ENCODE data around the gene PCTP.

PCTP gene

GRCh38 chr17:55751720-55752250, 934 bp downstream of the PCTP start:
- FAIRE-seq, result no peak

GRCh38 chr17:55756689-55757088, 5.8 kb downstream of the PCTP start:
- DNase-seq (ENCODE audit: low spot score) (no peak), FAIRE-seq (no peak)

More at GRCh38 chr17:55751720-55752250, 934 bp downstream of the PCTP start:
- no peak for DNase-seq (ENCODE audit: low spot score)

- no peak for FAIRE-seq
Measured at GRCh38 chr17:55757659-55758058, 6.8 kb downstream of the PCTP start.

GRCh38 chr17:55758171-55758570, 7.3 kb downstream of the PCTP start:
- no peak for DNase-seq (ENCODE audit: low spot score)
- FAIRE-seq, result no peak

More at GRCh38 chr17:55757659-55758058, 6.8 kb downstream of the PCTP start:
- DNase-seq (ENCODE audit: low spot score), result no peak

GRCh38 chr17:55760643-55761355, 9.9 kb downstream of the PCTP start:
- DNase-seq (ENCODE audit: low spot score), result no peak
- FAIRE-seq, result no peak

GRCh38 chr17:55762086-55762858, 11.4 kb downstream of the PCTP start:
- FAIRE-seq, result no peak
- DNase-seq (ENCODE audit: low spot score), result no peak

- DNase-seq (ENCODE audit: low spot score), result no peak
- FAIRE-seq, result no peak
Measured at GRCh38 chr17:55763856-55764255, 13.0 kb downstream of the PCTP start.

GRCh38 chr17:55764610-55765009, 13.8 kb downstream of the PCTP start:
- FAIRE-seq (no peak), DNase-seq (ENCODE audit: low spot score) (no peak)

GRCh38 chr17:55765472-55765871, 14.6 kb downstream of the PCTP start:
- no peak for DNase-seq (ENCODE audit: low spot score)
- FAIRE-seq, result no peak

GRCh38 chr17:55768936-55769624, 18.2 kb downstream of the PCTP start:
- DNase-seq (ENCODE audit: low spot score) (no peak), FAIRE-seq (no peak)

GRCh38 chr17:55769625-55770000, 18.8 kb downstream of the PCTP start:
- DNase-seq (ENCODE audit: low spot score) (no peak), FAIRE-seq (no peak)

GRCh38 chr17:55770196-55770870, 19.5 kb downstream of the PCTP start:
- no peak for FAIRE-seq
- DNase-seq (ENCODE audit: low spot score), result peak; percentile 65

GRCh38 chr17:55772086-55772485, 21.2 kb downstream of the PCTP start:
- FAIRE-seq (no peak), DNase-seq (ENCODE audit: low spot score) (no peak)

GRCh38 chr17:55773671-55774070, 22.8 kb downstream of the PCTP start:
- FAIRE-seq (no peak), DNase-seq (ENCODE audit: low spot score) (no peak)

GRCh38 chr17:55774846-55775271, 24.0 kb downstream of the PCTP start:
- no peak for FAIRE-seq
- no peak for DNase-seq (ENCODE audit: low spot score)

- FAIRE-seq, result no peak
- no peak for DNase-seq (ENCODE audit: low spot score)
Measured at GRCh38 chr17:55776271-55776670, 25.4 kb downstream of the PCTP start.

- FAIRE-seq (no peak), DNase-seq (ENCODE audit: low spot score) (no peak)
Measured at GRCh38 chr17:55777471-55777971, 26.7 kb downstream of the PCTP start.

GRCh38 chr17:55778389-55779118, 27.7 kb downstream of the PCTP start:
- no peak for DNase-seq (ENCODE audit: low spot score)
- no peak for FAIRE-seq

- no peak for FAIRE-seq
- DNase-seq (ENCODE audit: low spot score), result no peak
Measured at GRCh38 chr17:55783684-55784245, 32.9 kb downstream of the PCTP start.

- FAIRE-seq (no peak), DNase-seq (ENCODE audit: low spot score) (no peak)
Measured at GRCh38 chr17:55784666-55785065, 33.8 kb downstream of the PCTP start.

Data from urothelium cell line (cell line).